K562 (cell line): ENCODE data around the gene ZNF609. TPM values are rescaled to one million over a fixed set of nuclear protein-coding genes. Genes with fewer than 3 reads are reported as not detected.

Experiments
- BDP1 ChIP-seq: IDR thresholded peaks from 3 replicates; pipeline ENCODE4 v1.6.1; 2011; ENCODE audit not compliant: insufficient read length, insufficient read depth
- CBFB ChIP-seq: sonication (generic); formaldehyde crosslinking; IDR thresholded peaks from 2 replicates; pipeline ENCODE4 v1.4.0; 2020; ENCODE audit warnings: mild to moderate bottlenecking, missing genetic modification reagents
- CUX1 ChIP-seq: fragments of 200-800 bp; sonication (Bioruptor generic); IDR thresholded peaks from 2 replicates; pipeline ENCODE4 v1.6.1; 2016; ENCODE audit warnings: missing genetic modification characterization, missing compliant biosample characterization
- NFIX ChIP-seq: fragments of 250-450 bp; sonication (Bioruptor Pico); IDR thresholded peaks from 2 replicates; pipeline ENCODE4 v1.4.0; 2020; ENCODE audit warnings: low read depth, mild to moderate bottlenecking, moderate library complexity
- YBX1 ChIP-seq: fragments of 450-650 bp; IDR thresholded peaks from 2 replicates; pipeline ENCODE4 v1.7.1; 2016; ENCODE audit warnings: mild to moderate bottlenecking
- ZBTB43 ChIP-seq: sonication (generic); formaldehyde crosslinking; IDR thresholded peaks from 2 replicates; pipeline ENCODE4 v1.8.0; 2023; ENCODE audit warnings: mild to moderate bottlenecking, missing genetic modification reagents
- ZNF23 ChIP-seq: fragments of 250-450 bp; sonication (Bioruptor Pico); IDR thresholded peaks from 2 replicates; pipeline ENCODE4 v1.4.0; 2020; ENCODE audit warnings: mild to moderate bottlenecking
- polyA plus RNA-seq, 8 experiments: library from polyadenylated mRNA; depleted of rRNA in 4 of 8; stranded (reverse) in 5 of 8; unstranded in 3 of 8; fragments of >200 nt; fragmentation: Nextera tagmentation in 2 of 8; fragmentation: Illumina TruSeq in 1 of 8; extraction: Ambion mirVana in 2 of 8; extraction: Trizol in 1 of 8; gene quantifications; 2 replicates each; pipeline versions ENCODE4 v1.2.1 to v1.2.3, GENCODE V29; 2011 to 2014; ENCODE audit warnings: inconsistent platforms in 1 of 8, missing spikeins in 1 of 8
- total RNA-seq, 7 experiments: library from RNA; depleted of rRNA in 6 of 7; stranded (reverse); fragments of >200 nt in 6 of 7; fragmentation: Illumina TruSeq in 2 of 7; extraction: Trizol in 2 of 7; gene quantifications; 2 replicates each; pipeline versions ENCODE4 v1.2.1 to v1.2.3, GENCODE V29; 2011 to 2021; ENCODE audit warnings: low replicate concordance in 1 of 7
- TF ChIP-seq, protein P1 (sequence below): fragments of 250-450 bp; sonication (Bioruptor Pico); IDR thresholded peaks from 2 replicates; pipeline ENCODE4 v1.8.0; 2021; ENCODE audit warnings: moderate library complexity, mild to moderate bottlenecking, inconsistent platforms
- TF ChIP-seq, protein P2 (sequence below), 2 experiments: fragments of 450-650 bp in 1 of 2; sonication (generic) in 1 of 2; formaldehyde crosslinking in 1 of 2; IDR thresholded peaks; 2 replicates each; pipeline versions ENCODE4 v1.7.1 to v1.9.0; 2016 to 2022; ENCODE audit warnings: inconsistent platforms in 1 of 2, mild to moderate bottlenecking in 1 of 2, missing genetic modification reagents in 1 of 2

Gene ZNF609
- total and polyA plus RNA-seq, 9 of the 15 experiments (the other 6 are each of a cell fraction or from before 2014, with no cell fraction given) = 3.0 to 38.7 (median 17.8) TPM

- TF ChIP-seq, protein P1, sequence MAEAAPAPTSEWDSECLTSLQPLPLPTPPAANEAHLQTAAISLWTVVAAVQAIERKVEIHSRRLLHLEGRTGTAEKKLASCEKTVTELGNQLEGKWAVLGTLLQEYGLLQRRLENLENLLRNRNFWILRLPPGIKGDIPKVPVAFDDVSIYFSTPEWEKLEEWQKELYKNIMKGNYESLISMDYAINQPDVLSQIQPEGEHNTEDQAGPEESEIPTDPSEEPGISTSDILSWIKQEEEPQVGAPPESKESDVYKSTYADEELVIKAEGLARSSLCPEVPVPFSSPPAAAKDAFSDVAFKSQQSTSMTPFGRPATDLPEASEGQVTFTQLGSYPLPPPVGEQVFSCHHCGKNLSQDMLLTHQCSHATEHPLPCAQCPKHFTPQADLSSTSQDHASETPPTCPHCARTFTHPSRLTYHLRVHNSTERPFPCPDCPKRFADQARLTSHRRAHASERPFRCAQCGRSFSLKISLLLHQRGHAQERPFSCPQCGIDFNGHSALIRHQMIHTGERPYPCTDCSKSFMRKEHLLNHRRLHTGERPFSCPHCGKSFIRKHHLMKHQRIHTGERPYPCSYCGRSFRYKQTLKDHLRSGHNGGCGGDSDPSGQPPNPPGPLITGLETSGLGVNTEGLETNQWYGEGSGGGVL = no peak
- TF ChIP-seq NFIX (CRISPR knock-in tag) = no peak
- TF ChIP-seq, protein P2, sequence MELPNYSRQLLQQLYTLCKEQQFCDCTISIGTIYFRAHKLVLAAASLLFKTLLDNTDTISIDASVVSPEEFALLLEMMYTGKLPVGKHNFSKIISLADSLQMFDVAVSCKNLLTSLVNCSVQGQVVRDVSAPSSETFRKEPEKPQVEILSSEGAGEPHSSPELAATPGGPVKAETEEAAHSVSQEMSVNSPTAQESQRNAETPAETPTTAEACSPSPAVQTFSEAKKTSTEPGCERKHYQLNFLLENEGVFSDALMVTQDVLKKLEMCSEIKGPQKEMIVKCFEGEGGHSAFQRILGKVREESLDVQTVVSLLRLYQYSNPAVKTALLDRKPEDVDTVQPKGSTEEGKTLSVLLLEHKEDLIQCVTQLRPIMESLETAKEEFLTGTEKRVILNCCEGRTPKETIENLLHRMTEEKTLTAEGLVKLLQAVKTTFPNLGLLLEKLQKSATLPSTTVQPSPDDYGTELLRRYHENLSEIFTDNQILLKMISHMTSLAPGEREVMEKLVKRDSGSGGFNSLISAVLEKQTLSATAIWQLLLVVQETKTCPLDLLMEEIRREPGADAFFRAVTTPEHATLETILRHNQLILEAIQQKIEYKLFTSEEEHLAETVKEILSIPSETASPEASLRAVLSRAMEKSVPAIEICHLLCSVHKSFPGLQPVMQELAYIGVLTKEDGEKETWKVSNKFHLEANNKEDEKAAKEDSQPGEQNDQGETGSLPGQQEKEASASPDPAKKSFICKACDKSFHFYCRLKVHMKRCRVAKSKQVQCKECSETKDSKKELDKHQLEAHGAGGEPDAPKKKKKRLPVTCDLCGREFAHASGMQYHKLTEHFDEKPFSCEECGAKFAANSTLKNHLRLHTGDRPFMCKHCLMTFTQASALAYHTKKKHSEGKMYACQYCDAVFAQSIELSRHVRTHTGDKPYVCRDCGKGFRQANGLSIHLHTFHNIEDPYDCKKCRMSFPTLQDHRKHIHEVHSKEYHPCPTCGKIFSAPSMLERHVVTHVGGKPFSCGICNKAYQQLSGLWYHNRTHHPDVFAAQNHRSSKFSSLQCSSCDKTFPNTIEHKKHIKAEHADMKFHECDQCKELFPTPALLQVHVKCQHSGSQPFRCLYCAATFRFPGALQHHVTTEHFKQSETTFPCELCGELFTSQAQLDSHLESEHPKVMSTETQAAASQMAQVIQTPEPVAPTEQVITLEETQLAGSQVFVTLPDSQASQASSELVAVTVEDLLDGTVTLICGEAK (IDR thresholded peaks at IDR 0.05) = no peak
- TF ChIP-seq, protein P2 (CRISPR knock-in tag; IDR thresholded peaks at IDR 0.05) = no peak
- TF ChIP-seq CBFB (CRISPR knock-in tag) = no peak
- TF ChIP-seq ZBTB43 (CRISPR knock-in tag) = no peak
- no peak for TF ChIP-seq CUX1 (CRISPR knock-in tag)
- TF ChIP-seq YBX1 = no peak
- no peak for TF ChIP-seq BDP1
- no peak for TF ChIP-seq ZNF23 (CRISPR knock-in tag)
These were observed 170.2 kb downstream of the ZNF609 start (continued) for GRCh38 chr15:64630396-64631107.
